ENCODE data around the gene TFCP2L1. TPM values are rescaled to one million over a fixed set of nuclear protein-coding genes. Genes with fewer than 3 reads are reported as not detected.

The TFCP2L1 gene
- total and polyA plus RNA-seq, 8 donors: 2.0 to 7.7 (median 4.5) TPM

DNA sequence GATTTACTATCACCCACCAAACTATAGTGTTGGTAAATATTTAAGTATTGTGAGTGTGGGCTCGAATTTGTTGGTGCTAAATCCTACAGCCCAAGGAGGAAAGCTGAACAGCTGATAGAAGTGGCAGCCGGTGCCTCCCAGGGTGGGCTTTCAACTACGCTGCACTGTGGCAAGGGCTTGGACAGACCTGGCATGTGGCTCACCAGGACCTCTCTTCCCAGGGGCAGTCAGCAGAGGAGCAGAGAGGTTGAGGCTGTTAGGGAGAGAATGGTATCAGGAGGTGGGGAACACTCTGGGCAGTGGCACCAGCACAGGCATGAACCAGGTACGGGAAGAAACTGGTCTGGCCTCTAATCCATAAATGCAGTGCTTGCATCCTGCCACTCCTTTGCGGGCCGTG, 44.6 kb downstream of the TFCP2L1 start:
- WGBS, 2 donors: 74 to 78% methylated on average over 6 of the region's 6 CpGs
- TF ChIP-seq, protein P1, sequence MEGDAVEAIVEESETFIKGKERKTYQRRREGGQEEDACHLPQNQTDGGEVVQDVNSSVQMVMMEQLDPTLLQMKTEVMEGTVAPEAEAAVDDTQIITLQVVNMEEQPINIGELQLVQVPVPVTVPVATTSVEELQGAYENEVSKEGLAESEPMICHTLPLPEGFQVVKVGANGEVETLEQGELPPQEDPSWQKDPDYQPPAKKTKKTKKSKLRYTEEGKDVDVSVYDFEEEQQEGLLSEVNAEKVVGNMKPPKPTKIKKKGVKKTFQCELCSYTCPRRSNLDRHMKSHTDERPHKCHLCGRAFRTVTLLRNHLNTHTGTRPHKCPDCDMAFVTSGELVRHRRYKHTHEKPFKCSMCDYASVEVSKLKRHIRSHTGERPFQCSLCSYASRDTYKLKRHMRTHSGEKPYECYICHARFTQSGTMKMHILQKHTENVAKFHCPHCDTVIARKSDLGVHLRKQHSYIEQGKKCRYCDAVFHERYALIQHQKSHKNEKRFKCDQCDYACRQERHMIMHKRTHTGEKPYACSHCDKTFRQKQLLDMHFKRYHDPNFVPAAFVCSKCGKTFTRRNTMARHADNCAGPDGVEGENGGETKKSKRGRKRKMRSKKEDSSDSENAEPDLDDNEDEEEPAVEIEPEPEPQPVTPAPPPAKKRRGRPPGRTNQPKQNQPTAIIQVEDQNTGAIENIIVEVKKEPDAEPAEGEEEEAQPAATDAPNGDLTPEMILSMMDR (IDR thresholded peaks at IDR 0.05): no peak
- Histone ChIP-seq H3K9me3 (no peaks in the 10 kb centered on the region), H3K4me1 (no peaks in the 10 kb centered on the region), H3K27ac (no peak overlapping the region), H3K27me3 (no peaks in the 10 kb centered on the region), H3K36me3 (no peaks in the 10 kb centered on the region), H3K4me3 (no peak overlapping the region)
- intact Hi-C loops (cut with DNase I): no loop called here
- peak in 1 of 6 donors; percentile 24 for DNase-seq
- no peak for FAIRE-seq
- no peak for ATAC-seq

DNA sequence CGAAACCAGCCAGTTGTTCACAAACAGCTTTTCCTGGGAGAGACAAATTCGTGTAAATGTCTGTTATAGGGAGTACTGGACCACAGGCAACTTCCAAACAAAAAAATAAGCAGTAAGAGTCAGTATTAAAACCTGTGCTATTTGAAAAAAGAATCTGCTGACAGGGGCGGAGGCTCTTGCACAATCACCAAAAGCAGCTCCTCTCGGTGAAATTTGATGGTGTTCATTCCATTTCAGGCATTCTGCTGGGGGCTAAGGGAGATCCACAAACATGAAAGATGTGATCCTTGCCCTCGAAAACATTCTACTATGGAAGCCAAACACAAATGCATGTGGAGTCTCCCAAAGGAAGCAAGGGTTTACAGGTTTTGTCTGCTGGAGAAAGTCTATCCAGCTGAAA, 45.0 kb downstream of the TFCP2L1 start:
- Histone ChIP-seq H3K4me3 (no peak overlapping the region), H3K9me3 (no peaks in the 10 kb centered on the region), H3K27me3 (no peaks in the 10 kb centered on the region), H3K27ac (no peak overlapping the region), H3K4me1 (no peaks in the 10 kb centered on the region), H3K36me3 (no peaks in the 10 kb centered on the region)
- no peak for FAIRE-seq
- intact Hi-C loops (cut with DNase I): no loop called here
- TF ChIP-seq, protein P1 (IDR thresholded peaks at IDR 0.05): no peak
- no peak for DNase-seq
- WGBS, 2 donors: 86% methylated on average over 5 of the region's 5 CpGs
- ATAC-seq: no peak

DNA sequence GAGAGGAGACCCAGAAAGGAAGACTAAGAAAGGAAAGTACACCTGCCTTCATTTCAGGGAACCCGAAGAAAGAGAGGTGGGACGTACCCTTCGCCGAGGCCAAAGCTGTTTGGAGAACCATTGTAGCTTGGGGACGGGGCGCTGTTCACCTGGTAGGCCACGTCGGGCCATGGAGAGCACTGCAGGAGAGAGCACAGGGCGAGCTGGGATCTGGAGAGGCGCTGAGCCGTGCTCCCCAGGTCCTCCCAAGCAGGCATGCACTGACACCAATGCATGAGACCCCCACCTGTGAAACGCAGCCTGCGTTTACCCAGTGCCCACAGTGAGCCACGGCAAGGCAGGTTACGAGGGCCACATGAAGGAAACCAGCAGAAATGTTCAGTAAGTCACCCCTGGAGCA, 45.5 kb downstream of the TFCP2L1 start:
- no peak overlapping the region for H3K27ac ChIP-seq
- peak in 1 of 6 donors; percentile 21 for DNase-seq
- FAIRE-seq: no peak
- 92 to 97% methylated on average over 15 of the region's 15 CpGs for WGBS, 2 donors
- no peaks in the 10 kb centered on the region for H3K4me1 ChIP-seq
- intact Hi-C loops (cut with DNase I): no loop called here
- TF ChIP-seq, protein P1 (IDR thresholded peaks at IDR 0.05): no peak
- no peaks in the 10 kb centered on the region for H3K36me3 ChIP-seq
- no peaks in the 10 kb centered on the region for H3K27me3 ChIP-seq
- no peak overlapping the region for H3K4me3 ChIP-seq
- ATAC-seq: no peak
- no peaks in the 10 kb centered on the region for H3K9me3 ChIP-seq

DNA sequence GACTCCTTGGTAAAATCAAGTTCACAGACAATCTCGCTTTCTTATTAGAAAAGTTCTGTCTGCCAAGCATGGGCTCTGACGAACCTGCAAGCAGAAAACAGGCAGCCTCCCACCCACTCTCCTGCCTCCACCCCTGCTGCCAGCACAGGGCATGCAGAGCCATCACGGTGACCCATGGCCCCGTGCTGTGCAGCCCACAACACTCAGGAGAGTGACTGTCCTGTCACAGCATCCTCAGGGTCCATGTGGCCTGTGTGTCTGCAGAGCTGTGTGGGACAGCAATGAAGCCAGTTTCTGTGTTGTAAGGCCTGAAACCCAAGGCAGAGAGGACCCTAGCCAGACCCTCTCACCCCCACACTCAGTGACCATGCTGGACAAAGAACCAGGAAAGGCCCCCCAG, 46.2 kb downstream of the TFCP2L1 start:
- intact Hi-C loops (cut with DNase I): no loop called here
- FAIRE-seq (no peak), DNase-seq (peak in 1 of 6 donors; percentile 23), ATAC-seq (no peak)
- TF ChIP-seq, protein P1 (IDR thresholded peaks at IDR 0.05): no peak
- Histone ChIP-seq H3K4me3 (no peak overlapping the region), H3K36me3 (no peaks in the 10 kb centered on the region), H3K27ac (no peak overlapping the region), H3K9me3 (no peaks in the 10 kb centered on the region), H3K27me3 (no peaks in the 10 kb centered on the region), H3K4me1 (no peaks in the 10 kb centered on the region)
- WGBS, 2 donors: 93 to 96% methylated on average over 4 of the region's 4 CpGs

DNA sequence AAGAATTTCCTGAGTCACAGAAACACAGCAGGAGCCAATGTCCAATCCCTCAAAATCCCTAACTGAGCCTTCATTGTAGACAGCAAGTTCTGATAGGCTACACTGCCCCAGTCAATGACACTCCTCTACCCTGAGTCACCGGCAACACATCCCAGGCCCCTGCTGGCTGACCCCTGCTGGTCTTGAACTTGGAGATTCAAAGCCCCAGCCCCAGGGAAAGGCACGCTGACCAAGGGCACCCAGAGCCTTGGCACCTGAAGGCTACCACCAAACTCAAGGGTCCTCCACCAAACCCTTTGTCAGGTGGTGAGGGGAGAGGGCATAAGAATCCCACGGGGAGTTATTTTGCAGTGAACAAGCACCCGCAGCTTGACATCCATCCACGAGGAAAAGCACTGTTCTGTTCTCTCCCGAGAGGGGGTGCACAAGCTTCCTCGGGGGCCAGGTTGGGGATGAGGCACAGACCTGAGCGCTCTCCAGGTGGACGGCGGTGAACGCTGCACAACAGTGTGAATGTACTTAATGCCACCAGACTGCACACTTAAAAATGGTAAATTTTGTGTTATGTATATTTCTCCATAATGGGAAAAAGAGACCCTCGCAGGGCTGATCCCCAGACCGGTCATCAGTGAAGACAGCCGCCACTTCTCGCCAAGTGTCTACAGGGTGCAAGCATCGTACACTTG, 46.9 kb downstream of the TFCP2L1 start:
- H3K36me3 ChIP-seq: no peaks in the 10 kb centered on the region
- FAIRE-seq (no peak), ATAC-seq (no peak), DNase-seq (peak in 1 of 6 donors; percentile 43)
- H3K4me3 ChIP-seq: no peak overlapping the region
- intact Hi-C loops (cut with DNase I): no loop called here
- no peaks in the 10 kb centered on the region for H3K4me1 ChIP-seq
- no peaks in the 10 kb centered on the region for H3K27me3 ChIP-seq
- no peak overlapping the region for H3K27ac ChIP-seq
- WGBS, 2 donors: 94% methylated on average over 16 of the region's 16 CpGs
- H3K9me3 ChIP-seq: no peaks in the 10 kb centered on the region
- TF ChIP-seq, protein P1 (IDR thresholded peaks at IDR 0.05): no peak

Data from pancreas (tissue), 10 donors.